Peyer's patch (tissue), 4 donors: ENCODE measurements around the gene XBP1. TPM values are rescaled to one million over a fixed set of nuclear protein-coding genes. Genes with fewer than 3 reads are reported as not detected.
"Not testable (repeated sequence)": the region's sequence is repeated elsewhere in the genome, so short reads cannot be mapped to it uniquely, and the experiment has no call there.

Experiments used
- DNase-seq, 3 donors: peaks; one replicate each; pipeline ENCODE4 v3.0.0-alpha.2; 2017 to 2019
- H3K27ac ChIP-seq, 4 donors: fragments of 200-600 bp; sonication (generic); one replicate each; pipeline ENCODE4 v1.5.1; 2016 to 2019
- H3K27me3 ChIP-seq, 2 donors: fragments of 200-600 bp; sonication (generic); one replicate each; pipeline ENCODE4 v1.5.1; 2019
- H3K36me3 ChIP-seq, 3 donors: fragments of 200-600 bp; sonication (generic); one replicate each; pipeline ENCODE4 v1.5.1; 2016 to 2019
- H3K4me1 ChIP-seq, 4 donors: fragments of 200-600 bp; sonication (generic); one replicate each; pipeline ENCODE4 v1.5.1; 2016 to 2019
- H3K4me3 ChIP-seq, 4 donors: fragments of 200-600 bp; sonication (generic); 1 replicate in 3 of 4; 2 replicates in 1 of 4; pipeline ENCODE4 v1.5.1; 2016 to 2019; ENCODE audit warnings: mild to moderate bottlenecking in 1 of 4
- H3K9me3 ChIP-seq, 4 donors: fragments of 200-600 bp; sonication (generic); one replicate each; pipeline ENCODE4 v1.5.1; 2016 to 2019; ENCODE audit warnings: mild to moderate bottlenecking in 1 of 4
- POLR2A ChIP-seq, 2 donors: fragments of 450-650 bp; IDR thresholded peaks; one replicate each; pipeline ENCODE4 v1.5.1; 2017; ENCODE audit warnings: antibody characterized with exemption in 2 of 2, mild to moderate bottlenecking in 2 of 2, moderate library complexity in 2 of 2
- total RNA-seq, 4 donors: library from RNA; depleted of rRNA; stranded (reverse); fragments of >200 nt; gene quantifications; one replicate each; pipeline ENCODE4 v1.1.0, GENCODE V29; 2016
- TF ChIP-seq, protein P1 (sequence below), 6 experiments: fragments of 450-650 bp in 4 of 6; fragments of 200-600 bp in 2 of 6; sonication (generic) in 1 of 6; IDR thresholded peaks; one replicate each; pipeline ENCODE4 v1.5.1; 2017 to 2019; ENCODE audit warnings: antibody characterized with exemption in 6 of 6, mild to moderate bottlenecking in 3 of 6, moderate library complexity in 1 of 6

Gene XBP1
- total RNA-seq, 4 donors from 2014 or later, result 139 to 287 (median 213) TPM

GRCh38 chr22:28771195-28771791, 29.1 kb downstream of the XBP1 start:
- DNase-seq, result no peak
- H3K27ac ChIP-seq, result no peak overlapping the region
- H3K9me3 ChIP-seq, result no peaks in the 10 kb centered on the region
- no peak overlapping the region for H3K4me3 ChIP-seq
- H3K4me1 ChIP-seq, result peaks cover 0 to 27% (median 2%) of the 10 kb centered on the region in 4 donors
- no peaks in the 10 kb centered on the region for H3K27me3 ChIP-seq
- TF ChIP-seq, protein P1, sequence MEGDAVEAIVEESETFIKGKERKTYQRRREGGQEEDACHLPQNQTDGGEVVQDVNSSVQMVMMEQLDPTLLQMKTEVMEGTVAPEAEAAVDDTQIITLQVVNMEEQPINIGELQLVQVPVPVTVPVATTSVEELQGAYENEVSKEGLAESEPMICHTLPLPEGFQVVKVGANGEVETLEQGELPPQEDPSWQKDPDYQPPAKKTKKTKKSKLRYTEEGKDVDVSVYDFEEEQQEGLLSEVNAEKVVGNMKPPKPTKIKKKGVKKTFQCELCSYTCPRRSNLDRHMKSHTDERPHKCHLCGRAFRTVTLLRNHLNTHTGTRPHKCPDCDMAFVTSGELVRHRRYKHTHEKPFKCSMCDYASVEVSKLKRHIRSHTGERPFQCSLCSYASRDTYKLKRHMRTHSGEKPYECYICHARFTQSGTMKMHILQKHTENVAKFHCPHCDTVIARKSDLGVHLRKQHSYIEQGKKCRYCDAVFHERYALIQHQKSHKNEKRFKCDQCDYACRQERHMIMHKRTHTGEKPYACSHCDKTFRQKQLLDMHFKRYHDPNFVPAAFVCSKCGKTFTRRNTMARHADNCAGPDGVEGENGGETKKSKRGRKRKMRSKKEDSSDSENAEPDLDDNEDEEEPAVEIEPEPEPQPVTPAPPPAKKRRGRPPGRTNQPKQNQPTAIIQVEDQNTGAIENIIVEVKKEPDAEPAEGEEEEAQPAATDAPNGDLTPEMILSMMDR (IDR thresholded peaks at IDR 0.05), result no peak
- TF ChIP-seq POLR2A (IDR thresholded peaks at IDR 0.05), result no peak
- peaks cover 0 to 15% (median 0%) of the 10 kb centered on the region in 3 donors for H3K36me3 ChIP-seq

GRCh38 chr22:28769394-28770085, 30.8 kb downstream of the XBP1 start:
- TF ChIP-seq, protein P1 (IDR thresholded peaks at IDR 0.05), result no peak
- no peak for TF ChIP-seq POLR2A (IDR thresholded peaks at IDR 0.05)
- no peaks in the 10 kb centered on the region for H3K36me3 ChIP-seq
- no peak overlapping the region for H3K4me3 ChIP-seq
- peaks cover 0 to 11% (median 2%) of the 10 kb centered on the region in 4 donors for H3K4me1 ChIP-seq
- H3K27ac ChIP-seq, result no peak overlapping the region
- no peaks in the 10 kb centered on the region for H3K9me3 ChIP-seq
- H3K27me3 ChIP-seq, result no peaks in the 10 kb centered on the region
- DNase-seq, result no peak

GRCh38 chr22:28768701-28769393, 31.5 kb downstream of the XBP1 start:
- no peaks in the 10 kb centered on the region for H3K36me3 ChIP-seq
- H3K9me3 ChIP-seq, result no peaks in the 10 kb centered on the region
- DNase-seq, result no peak
- H3K27ac ChIP-seq, result no peak overlapping the region
- no peaks in the 10 kb centered on the region for H3K27me3 ChIP-seq
- H3K4me3 ChIP-seq, result no peak overlapping the region
- no peak for TF ChIP-seq POLR2A (IDR thresholded peaks at IDR 0.05)
- TF ChIP-seq, protein P1 (IDR thresholded peaks at IDR 0.05), result no peak
- H3K4me1 ChIP-seq, result peaks cover 0 to 4% (median under 1%) of the 10 kb centered on the region in 4 donors

DNA sequence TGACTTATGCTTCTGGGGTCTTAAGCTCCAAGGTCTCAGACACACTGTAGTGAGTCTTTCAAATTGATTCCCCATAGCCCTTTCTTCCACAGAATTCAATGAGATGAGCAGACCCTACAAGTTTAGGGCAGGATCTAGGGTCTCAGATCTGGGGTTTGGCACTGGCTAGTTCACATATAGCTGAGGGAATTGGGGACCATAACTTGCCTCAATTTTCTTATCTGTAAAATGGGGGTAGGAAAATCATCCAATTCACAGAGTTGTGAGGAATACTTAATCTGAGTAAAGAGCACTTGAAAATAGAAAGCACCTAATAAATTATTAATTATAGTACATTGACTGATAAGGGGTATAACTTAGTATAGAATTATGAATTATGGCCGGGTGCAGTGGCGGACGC, 33.7 kb downstream of the XBP1 start:
- Histone ChIP-seq H3K27me3 (no peaks in the 10 kb centered on the region), H3K27ac (no peak overlapping the region), H3K9me3 (no peaks in the 10 kb centered on the region), H3K4me1 (no peaks in the 10 kb centered on the region), H3K4me3 (no peak overlapping the region), H3K36me3 (no peaks in the 10 kb centered on the region)
- DNase-seq, result no peak
- no peak for TF ChIP-seq POLR2A (IDR thresholded peaks at IDR 0.05)
- TF ChIP-seq, protein P1 (IDR thresholded peaks at IDR 0.05), result no peak

GRCh38 chr22:28762000-28762399, 38.4 kb downstream of the XBP1 start:
- not testable (repeated sequence) for H3K4me3 ChIP-seq, H3K4me1 ChIP-seq, H3K27me3 ChIP-seq, DNase-seq, H3K9me3 ChIP-seq, H3K27ac ChIP-seq, H3K36me3 ChIP-seq

DNA sequence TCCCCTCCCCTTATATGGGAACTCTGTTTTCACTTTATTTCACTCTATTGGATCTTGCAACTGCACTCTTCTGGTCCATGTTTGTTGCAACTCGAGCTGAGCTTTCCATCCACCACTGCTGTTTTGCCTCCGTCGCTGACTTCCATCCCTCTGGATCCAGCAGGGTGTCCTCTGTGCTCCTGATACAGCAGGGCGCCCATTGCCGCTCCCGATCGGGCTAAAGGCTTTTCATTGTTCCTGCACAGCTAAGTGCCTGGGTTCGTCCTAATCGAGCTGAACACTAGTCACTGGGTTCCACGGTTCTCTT, 39.0 kb downstream of the XBP1 start:
- H3K4me3 ChIP-seq, result no peak overlapping the region
- DNase-seq, result no peak
- TF ChIP-seq, protein P1 (IDR thresholded peaks at IDR 0.05), result no peak
- no peak for TF ChIP-seq POLR2A (IDR thresholded peaks at IDR 0.05)
- H3K27ac ChIP-seq, result no peak overlapping the region
- H3K36me3 ChIP-seq, result no peaks in the 10 kb centered on the region
- no peaks in the 10 kb centered on the region for H3K4me1 ChIP-seq
- no peaks in the 10 kb centered on the region for H3K27me3 ChIP-seq
- H3K9me3 ChIP-seq, result no peaks in the 10 kb centered on the region
